HG02610 (cell line): ENCODE data around the gene CC2D1B.

Source experiments
- ATAC-seq: cut with Tn5 transposase; IDR thresholded peaks from one replicate; pipeline ENCODE4 v1.9.1; 2021; ENCODE audit warnings: mild to moderate bottlenecking, moderate library complexity; ENCODE audit not compliant: unreplicated experiment

Gene CC2D1B

GRCh38 chr1:52306227-52307006 is 59.6 kb downstream of the CC2D1B start:
- ATAC-seq = no peak

- no peak for ATAC-seq
These were observed 60.4 kb downstream of the CC2D1B start for GRCh38 chr1:52305417-52306226.
